NB4 (cell line): Measurements from ENCODE around the gene CDK10.
"Not testable (repeated sequence)": the region's sequence is repeated elsewhere in the genome, so short reads cannot be mapped to it uniquely, and the experiment has no call there.

ENCODE experiments used
- DNase-seq: peaks from one replicate; pipeline ENCODE4 v3.0.0; 2010; ENCODE audit warnings: low read depth
- H3K4me3 ChIP-seq: one replicate; pipeline ENCODE4 v1.5.1; 2011; ENCODE audit warnings: mild to moderate bottlenecking, low read depth, low read length, moderate library complexity
- CTCF ChIP-seq: IDR thresholded peaks from one replicate; pipeline ENCODE4 v1.5.1; 2012; ENCODE audit warnings: low read depth, low read length
- MAX ChIP-seq: IDR thresholded peaks from 2 replicates; pipeline ENCODE4 v1.6.1; 2011; ENCODE audit warnings: low read depth, low read length
- MYC ChIP-seq: IDR thresholded peaks from 2 replicates; pipeline ENCODE4 v1.6.1; 2011; ENCODE audit warnings: low read depth, low read length
- POLR2A ChIP-seq: IDR thresholded peaks from 2 replicates; pipeline ENCODE4 v1.6.1; 2011; ENCODE audit warnings: mild to moderate bottlenecking; ENCODE audit not compliant: insufficient read length; ENCODE audit errors: extremely low read depth

The CDK10 gene

GRCh38 chr16:89691986-89692569 is 5.6 kb downstream of the CDK10 start:
- no peak overlapping the region for H3K4me3 ChIP-seq
- TF ChIP-seq CTCF (no peak), MAX (no peak), POLR2A (no peak), MYC (no peak)
- no peak for DNase-seq

GRCh38 chr16:89693289-89693731 is 6.8 kb downstream of the CDK10 start:
- no peak overlapping the region for H3K4me3 ChIP-seq
- TF ChIP-seq POLR2A (no peak), CTCF (no peak), MAX (no peak), MYC (no peak)
- DNase-seq: no peak

GRCh38 chr16:89693931-89694783 is 7.7 kb downstream of the CDK10 start:
- TF ChIP-seq CTCF (no peak), MYC (no peak), MAX (no peak)
- no peak overlapping the region for H3K4me3 ChIP-seq
- DNase-seq: no peak

GRCh38 chr16:89694784-89695085 is 8.2 kb downstream of the CDK10 start:
- not testable (repeated sequence) for DNase-seq, H3K4me3 ChIP-seq

- H3K4me3 ChIP-seq: no peak overlapping the region
- no peak for DNase-seq
- no peak for TF ChIP-seq MAX
- no peak for TF ChIP-seq POLR2A
- TF ChIP-seq MYC: no peak
- TF ChIP-seq CTCF: no peak
These were observed 8.8 kb downstream of the CDK10 start for GRCh38 chr16:89695086-89695874.

- TF ChIP-seq POLR2A: no peak
- TF ChIP-seq MYC: no peak
- TF ChIP-seq CTCF: no peak
- TF ChIP-seq MAX: no peak
- H3K4me3 ChIP-seq: no peak overlapping the region
- DNase-seq: peak; percentile 14
These were observed 9.6 kb downstream of the CDK10 start for GRCh38 chr16:89695875-89696669.
